OCI-LY7 (cell line): ENCODE measurements around the gene DNAJB7.

ENCODE experiments used
- EZH2phosphoT487 ChIP-seq: fragments of 200-600 bp; sonication (generic); IDR thresholded peaks from 2 replicates; pipeline ENCODE4 v1.6.1; 2018; ENCODE audit warnings: low read depth, borderline replicate concordance, mild to moderate bottlenecking, mixed run types, antibody characterized with exemption, low read length, moderate library complexity, mixed read lengths
- TF ChIP-seq, protein P1 (sequence below): fragments of 200-600 bp; sonication (generic); conservative IDR thresholded peaks from 2 replicates; pipeline ENCODE4 v1.5.1; 2014; ENCODE audit warnings: mild to moderate bottlenecking, antibody characterized with exemption, low read length, moderate library complexity, mixed read lengths

- TF ChIP-seq, protein P1, sequence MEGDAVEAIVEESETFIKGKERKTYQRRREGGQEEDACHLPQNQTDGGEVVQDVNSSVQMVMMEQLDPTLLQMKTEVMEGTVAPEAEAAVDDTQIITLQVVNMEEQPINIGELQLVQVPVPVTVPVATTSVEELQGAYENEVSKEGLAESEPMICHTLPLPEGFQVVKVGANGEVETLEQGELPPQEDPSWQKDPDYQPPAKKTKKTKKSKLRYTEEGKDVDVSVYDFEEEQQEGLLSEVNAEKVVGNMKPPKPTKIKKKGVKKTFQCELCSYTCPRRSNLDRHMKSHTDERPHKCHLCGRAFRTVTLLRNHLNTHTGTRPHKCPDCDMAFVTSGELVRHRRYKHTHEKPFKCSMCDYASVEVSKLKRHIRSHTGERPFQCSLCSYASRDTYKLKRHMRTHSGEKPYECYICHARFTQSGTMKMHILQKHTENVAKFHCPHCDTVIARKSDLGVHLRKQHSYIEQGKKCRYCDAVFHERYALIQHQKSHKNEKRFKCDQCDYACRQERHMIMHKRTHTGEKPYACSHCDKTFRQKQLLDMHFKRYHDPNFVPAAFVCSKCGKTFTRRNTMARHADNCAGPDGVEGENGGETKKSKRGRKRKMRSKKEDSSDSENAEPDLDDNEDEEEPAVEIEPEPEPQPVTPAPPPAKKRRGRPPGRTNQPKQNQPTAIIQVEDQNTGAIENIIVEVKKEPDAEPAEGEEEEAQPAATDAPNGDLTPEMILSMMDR: no peak
- no peak for TF ChIP-seq EZH2phosphoT487
Measured at GRCh38 chr22:40826984-40827741, 34.8 kb downstream of the DNAJB7 start.
